ENCODE measurements around the gene PRRT1. TPM values are rescaled to one million over a fixed set of nuclear protein-coding genes. Genes with fewer than 3 reads are reported as not detected.
"Not testable (repeated sequence)": the region's sequence is repeated elsewhere in the genome, so short reads cannot be mapped to it uniquely, and the experiment has no call there.

The PRRT1 gene
- total and polyA plus RNA-seq, 2 of the 4 experiments (the other 2 are of a cell fraction), result 0.99 TPM; not detected in 1

DNA sequence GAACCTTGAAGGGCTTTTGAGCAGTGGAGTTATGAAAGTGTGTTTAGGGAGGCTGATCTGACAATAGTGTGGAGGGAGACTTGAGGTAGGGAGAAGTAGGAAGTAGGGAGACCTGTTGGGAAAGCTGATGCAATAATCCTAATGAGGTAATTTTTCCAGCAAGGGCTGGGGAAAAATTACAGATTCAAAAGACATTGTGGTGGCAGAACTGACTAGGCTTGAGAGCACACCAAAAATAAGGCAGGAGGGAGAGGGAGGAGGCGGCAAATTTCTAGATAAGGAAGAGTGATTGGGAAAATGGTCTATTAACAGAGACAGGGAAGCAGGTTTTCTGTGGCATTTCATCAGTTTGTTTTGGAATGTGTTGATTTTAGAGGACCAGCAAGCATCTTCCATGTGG lies 5.5 kb downstream of the PRRT1 start:
- no peak overlapping the region for H4K91ac ChIP-seq (ENCODE audit: insufficient read depth, low read depth, low read length)
- peaks cover 2% of the 10 kb centered on the region; the same call in 1 of the 2 replicates for H3K9me3 ChIP-seq (ENCODE audit: control insufficient read depth, insufficient read depth, low read length)
- no peak overlapping the region for H3K18ac ChIP-seq (ENCODE audit: low read depth, low read length)
- peaks cover 2% of the 10 kb centered on the region; the same call in 1 of the 2 replicates for H3K36me3 ChIP-seq (ENCODE audit: control insufficient read depth, insufficient read depth, low read length)
- H2AK5ac ChIP-seq (ENCODE audit: low read depth, low read length), result no peak overlapping the region
- H3K56ac ChIP-seq (ENCODE audit: extremely low read depth, insufficient read depth, low read length), result no peak overlapping the region
- DNase-seq, result no peak
- in situ Hi-C loops (cut with MboI; ENCODE audit: low sequenced_read_pairs), result no loop called here
- H2BK5ac ChIP-seq (ENCODE audit: low read depth, low read length, poor library complexity, severe bottlenecking), result no peak overlapping the region
- H3K4me3 ChIP-seq (ENCODE audit: insufficient read depth, low read depth, low read length), result no peak overlapping the region
- no peak overlapping the region for H3K27ac ChIP-seq (ENCODE audit: insufficient read depth, low read length)
- 0 out of 2 replicates have a peak overlapping the region, but pooled peaks have one; percentile 17 for H3K9ac ChIP-seq (ENCODE audit: low read depth, low read length)
- H3K9me1 ChIP-seq (ENCODE audit: insufficient read depth, low read length), result 0 out of 2 replicates have a peak, but pooled peaks cover 3% of the 10 kb centered on the region
- H4K8ac ChIP-seq (ENCODE audit: low read depth in 2 of 2, low read length in 2 of 2), result no peak overlapping the region
- ChIA-PET CTCF (interaction anchor here (0.9 kb wide), 2 partner anchors 10 kb away, joined by 3 to 4 read pairs; no protein-coding TSS in a partner anchor), POLR2A (ENCODE audit: unreplicated experiment) (no interaction called here)
- no peak for TF ChIP-seq RAD21 (IDR thresholded peaks at IDR 0.05; ENCODE audit: low read length)
- TF ChIP-seq CEBPB (IDR thresholded peaks at IDR 0.05; ENCODE audit: low read depth, low read length), result peak; percentile 54; the same call in 1 of the 2 replicates
- H2BK15ac ChIP-seq (ENCODE audit: low read depth, low read length), result no peak overlapping the region; the same call in 2 of the 3 replicates
- H3K23ac ChIP-seq (ENCODE audit: low read depth, low read length), result no peak overlapping the region
- H2BK120ac ChIP-seq (ENCODE audit: low read depth, low read length), result no peak overlapping the region
- H3K27me3 ChIP-seq (ENCODE audit: control insufficient read depth, insufficient read depth, low read length), result peaks cover 27% of the 10 kb centered on the region
- H2BK20ac ChIP-seq (ENCODE audit: low read depth, low read length), result peak overlapping the region; percentile 4; the same call in 1 of the 2 replicates
- peaks cover 4% of the 10 kb centered on the region; the same call in 1 of the 2 replicates for H3K4me1 ChIP-seq (ENCODE audit: control insufficient read depth, insufficient read depth, low read length)
- H2AFZ ChIP-seq (replicated peaks; ENCODE audit: low read length, poor library complexity), result no peak overlapping the region
- no peak overlapping the region for H3K4ac ChIP-seq (ENCODE audit: low read depth, low read length)
- H3K14ac ChIP-seq (replicated peaks; ENCODE audit: low read depth, low read length), result no peak overlapping the region
- no peak overlapping the region for H3K4me2 ChIP-seq (ENCODE audit: low read depth, low read length)
- no peaks in the 10 kb centered on the region for H3K79me1 ChIP-seq (ENCODE audit: low read depth in 1 of 2, low read length in 2 of 2)
- no peak overlapping the region for H2AK9ac ChIP-seq (replicated peaks; ENCODE audit: low read depth, low read length, poor library complexity)
- WGBS, 2 experiments (ENCODE audit: extremely low coverage in 2 of 2, insufficient read length in 1 of 2), result no CpG with 5 or more reads among the region's 1 CpG
- dilution Hi-C loops (cut with HindIII; ENCODE audit: low sequenced_read_pairs, unreplicated experiment), result no loop called here
- no peak overlapping the region for H4K5ac ChIP-seq (ENCODE audit: low read depth, low read length)
- BruUV-seq (replicated peaks), result no TSS peak
- ATAC-seq (ENCODE audit: low read depth), result no peak
- intact Hi-C loops (cut with micrococcal nuclease), result no loop called here
- H4K20me1 ChIP-seq (ENCODE audit: insufficient read depth, low read length), result no peaks in the 10 kb centered on the region

DNA sequence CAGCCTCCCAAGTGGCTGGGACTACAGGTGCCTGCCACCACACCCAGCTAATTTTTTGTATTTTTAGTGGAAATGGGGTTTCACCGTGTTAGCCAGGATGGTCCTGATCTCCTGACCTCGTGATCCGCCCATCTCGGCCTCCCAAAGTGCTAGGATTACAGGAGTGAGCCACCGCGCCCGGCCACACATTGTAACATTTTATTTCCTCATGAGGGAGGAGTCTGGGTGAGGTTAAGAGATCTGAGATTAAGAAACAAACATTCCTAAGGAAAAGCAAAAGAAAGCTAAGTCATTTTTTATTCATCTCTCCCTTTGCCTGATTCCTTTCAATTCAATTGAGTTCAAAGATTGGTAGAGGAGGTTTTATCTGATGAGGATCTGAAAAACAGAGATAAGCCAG lies 7.5 kb downstream of the PRRT1 start:
- H3K4me1 ChIP-seq (ENCODE audit: control insufficient read depth, insufficient read depth, low read length); dilution Hi-C loops (cut with HindIII; ENCODE audit: low sequenced_read_pairs, unreplicated experiment); CTCF ChIA-PET; ATAC-seq (ENCODE audit: low read depth); H4K91ac ChIP-seq (ENCODE audit: insufficient read depth, low read depth, low read length); H4K8ac ChIP-seq (ENCODE audit: low read depth in 2 of 2, low read length in 2 of 2); H3K23ac ChIP-seq (ENCODE audit: low read depth, low read length); H3K27ac ChIP-seq (ENCODE audit: insufficient read depth, low read length); DNase-seq; H3K18ac ChIP-seq (ENCODE audit: low read depth, low read length); H3K4me3 ChIP-seq (ENCODE audit: insufficient read depth, low read depth, low read length); H3K9me3 ChIP-seq (ENCODE audit: control insufficient read depth, insufficient read depth, low read length); BruUV-seq (replicated peaks); H3K9me1 ChIP-seq (ENCODE audit: insufficient read depth, low read length); H3K79me1 ChIP-seq (ENCODE audit: low read depth in 1 of 2, low read length in 2 of 2); H2AK5ac ChIP-seq (ENCODE audit: low read depth, low read length); in situ Hi-C loops (cut with MboI; ENCODE audit: low sequenced_read_pairs); H2AK9ac ChIP-seq (replicated peaks; ENCODE audit: low read depth, low read length, poor library complexity); H2BK120ac ChIP-seq (ENCODE audit: low read depth, low read length); H3K56ac ChIP-seq (ENCODE audit: extremely low read depth, insufficient read depth, low read length); H3K4ac ChIP-seq (ENCODE audit: low read depth, low read length); H3K14ac ChIP-seq (replicated peaks; ENCODE audit: low read depth, low read length); H2BK20ac ChIP-seq (ENCODE audit: low read depth, low read length); intact Hi-C loops (cut with micrococcal nuclease); H3K9ac ChIP-seq (ENCODE audit: low read depth, low read length); H4K5ac ChIP-seq (ENCODE audit: low read depth, low read length); H2BK15ac ChIP-seq (ENCODE audit: low read depth, low read length); H3K36me3 ChIP-seq (ENCODE audit: control insufficient read depth, insufficient read depth, low read length); H2AFZ ChIP-seq (replicated peaks; ENCODE audit: low read length, poor library complexity); H2BK5ac ChIP-seq (ENCODE audit: low read depth, low read length, poor library complexity, severe bottlenecking); H4K20me1 ChIP-seq (ENCODE audit: insufficient read depth, low read length); H3K4me2 ChIP-seq (ENCODE audit: low read depth, low read length): not testable (repeated sequence)
- peaks cover 27% of the 10 kb centered on the region for H3K27me3 ChIP-seq (ENCODE audit: control insufficient read depth, insufficient read depth, low read length)
- no CpG with 5 or more reads among the region's 7 CpGs for WGBS, 2 experiments (ENCODE audit: extremely low coverage in 2 of 2, insufficient read length in 1 of 2)
- POLR2A ChIA-PET (ENCODE audit: unreplicated experiment), result interaction anchor here (0.6 kb wide), 1 partner anchor 16 kb away, joined by 6 read pairs; the partner anchor contains the start of gene ATF6B

All from IMR-90 (cell line).